Ishikawa (cell line): Measurements from ENCODE around the gene HOMER1.

Experiments
- CEBPB ChIP-seq: IDR thresholded peaks from 2 replicates; pipeline ENCODE4 v1.6.1; 2012
- CREB1 ChIP-seq: IDR thresholded peaks from 2 replicates; pipeline ENCODE4 v1.6.1; 2012; ENCODE audit warnings: low read depth
- EGR1 ChIP-seq: IDR thresholded peaks from 2 replicates; pipeline ENCODE4 v1.6.1; 2012
- EP300 ChIP-seq: IDR thresholded peaks from 2 replicates; pipeline ENCODE4 v1.6.1; 2012; ENCODE audit warnings: borderline replicate concordance
- FOXM1 ChIP-seq: IDR thresholded peaks from 2 replicates; pipeline ENCODE4 v1.6.1; 2012; ENCODE audit warnings: low read depth, borderline replicate concordance
- MAX ChIP-seq: IDR thresholded peaks from 2 replicates; pipeline ENCODE4 v1.6.1; 2012
- NFIC ChIP-seq: IDR thresholded peaks from 2 replicates; pipeline ENCODE4 v1.6.1; 2012
- RAD21 ChIP-seq: IDR thresholded peaks from 2 replicates; pipeline ENCODE4 v1.6.1; 2012; ENCODE audit warnings: low read depth
- TAF1 ChIP-seq: IDR thresholded peaks from 2 replicates; pipeline ENCODE4 v1.6.1; 2012; ENCODE audit warnings: low read depth, mild to moderate bottlenecking
- TCF12 ChIP-seq: IDR thresholded peaks from 2 replicates; pipeline ENCODE4 v1.6.1; 2012; ENCODE audit warnings: low read depth
- TEAD4 ChIP-seq: IDR thresholded peaks from 2 replicates; pipeline ENCODE4 v1.6.1; 2012
- USF1 ChIP-seq: IDR thresholded peaks from 2 replicates; pipeline ENCODE4 v1.6.1; 2012
- YY1 ChIP-seq: IDR thresholded peaks from 2 replicates; pipeline ENCODE4 v1.6.1; 2012; ENCODE audit warnings: low read depth
- ZBTB7A ChIP-seq: IDR thresholded peaks from 2 replicates; pipeline ENCODE4 v1.6.1; 2012; ENCODE audit warnings: low read depth
- TF ChIP-seq, protein P1 (sequence below): IDR thresholded peaks from 2 replicates; pipeline ENCODE4 v1.6.1; 2012; ENCODE audit warnings: low read depth, mild to moderate bottlenecking

Gene HOMER1

GRCh38 chr5:79560771-79561524 is 47.0 kb upstream of the HOMER1 start:
- TF ChIP-seq NFIC (no peak), RAD21 (no peak), EP300 (no peak)
- TF ChIP-seq, protein P1, sequence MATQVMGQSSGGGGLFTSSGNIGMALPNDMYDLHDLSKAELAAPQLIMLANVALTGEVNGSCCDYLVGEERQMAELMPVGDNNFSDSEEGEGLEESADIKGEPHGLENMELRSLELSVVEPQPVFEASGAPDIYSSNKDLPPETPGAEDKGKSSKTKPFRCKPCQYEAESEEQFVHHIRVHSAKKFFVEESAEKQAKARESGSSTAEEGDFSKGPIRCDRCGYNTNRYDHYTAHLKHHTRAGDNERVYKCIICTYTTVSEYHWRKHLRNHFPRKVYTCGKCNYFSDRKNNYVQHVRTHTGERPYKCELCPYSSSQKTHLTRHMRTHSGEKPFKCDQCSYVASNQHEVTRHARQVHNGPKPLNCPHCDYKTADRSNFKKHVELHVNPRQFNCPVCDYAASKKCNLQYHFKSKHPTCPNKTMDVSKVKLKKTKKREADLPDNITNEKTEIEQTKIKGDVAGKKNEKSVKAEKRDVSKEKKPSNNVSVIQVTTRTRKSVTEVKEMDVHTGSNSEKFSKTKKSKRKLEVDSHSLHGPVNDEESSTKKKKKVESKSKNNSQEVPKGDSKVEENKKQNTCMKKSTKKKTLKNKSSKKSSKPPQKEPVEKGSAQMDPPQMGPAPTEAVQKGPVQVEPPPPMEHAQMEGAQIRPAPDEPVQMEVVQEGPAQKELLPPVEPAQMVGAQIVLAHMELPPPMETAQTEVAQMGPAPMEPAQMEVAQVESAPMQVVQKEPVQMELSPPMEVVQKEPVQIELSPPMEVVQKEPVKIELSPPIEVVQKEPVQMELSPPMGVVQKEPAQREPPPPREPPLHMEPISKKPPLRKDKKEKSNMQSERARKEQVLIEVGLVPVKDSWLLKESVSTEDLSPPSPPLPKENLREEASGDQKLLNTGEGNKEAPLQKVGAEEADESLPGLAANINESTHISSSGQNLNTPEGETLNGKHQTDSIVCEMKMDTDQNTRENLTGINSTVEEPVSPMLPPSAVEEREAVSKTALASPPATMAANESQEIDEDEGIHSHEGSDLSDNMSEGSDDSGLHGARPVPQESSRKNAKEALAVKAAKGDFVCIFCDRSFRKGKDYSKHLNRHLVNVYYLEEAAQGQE = no peak

GRCh38 chr5:79555418-79555817 is 41.5 kb upstream of the HOMER1 start:
- no peak for TF ChIP-seq EP300
- TF ChIP-seq EGR1 = no peak
- TF ChIP-seq TEAD4 = no peak
- no peak for TF ChIP-seq CEBPB
- TF ChIP-seq ZBTB7A = no peak
- TF ChIP-seq, protein P1 = no peak
- no peak for TF ChIP-seq CREB1
- no peak for TF ChIP-seq TCF12
- TF ChIP-seq USF1 = no peak
- TF ChIP-seq TAF1 = no peak
- no peak for TF ChIP-seq YY1
- no peak for TF ChIP-seq MAX
- no peak for TF ChIP-seq FOXM1
- TF ChIP-seq RAD21 = no peak

- TF ChIP-seq ZBTB7A = no peak
- TF ChIP-seq CREB1 = no peak
- TF ChIP-seq YY1 = no peak
- TF ChIP-seq NFIC = no peak
- TF ChIP-seq MAX = no peak
- no peak for TF ChIP-seq USF1
- TF ChIP-seq EGR1 = no peak
- no peak for TF ChIP-seq RAD21
- TF ChIP-seq, protein P1 = no peak
- TF ChIP-seq TAF1 = no peak
- TF ChIP-seq CEBPB = no peak
- no peak for TF ChIP-seq TCF12
- no peak for TF ChIP-seq TEAD4
These were observed 39.0 kb upstream of the HOMER1 start for GRCh38 chr5:79552984-79553383.

- TF ChIP-seq CREB1 (no peak), ZBTB7A (no peak), EGR1 (no peak), YY1 (no peak), NFIC (no peak), TCF12 (peak; percentile 41; the same call in 1 of the 2 replicates), TAF1 (no peak), CEBPB (peak; percentile 68), USF1 (no peak), MAX (no peak), FOXM1 (no peak), TEAD4 (no peak)
- TF ChIP-seq, protein P1 = no peak
These were observed 34.0 kb upstream of the HOMER1 start for GRCh38 chr5:79547982-79548381.
